IMR-90 (cell line): Measurements from ENCODE around the gene ERGIC2. TPM values are rescaled to one million over a fixed set of nuclear protein-coding genes. Genes with fewer than 3 reads are reported as not detected.

Experiments
- ATAC-seq: fragments of 200-7000 bp; cut with Tn5 transposase; 2 replicates; pipeline ENCODE4 v1.9.1; 2020; ENCODE audit warnings: low read depth, mild to moderate bottlenecking, moderate library complexity
- BruUV-seq: library from RNA; stranded (reverse); fragments of 400-500 nt; replicated peaks from 2 replicates; lab custom pipeline; 2021; lab: Mats Ljungman, UMichigan
- CTCF ChIA-PET: fragments of 300-600 bp; formaldehyde crosslinking; extraction: SDS; loops from one replicate; lab custom pipeline; 2021; ENCODE audit warnings: antibody characterized with exemption; lab: Yijun Ruan, JAX
- POLR2A ChIA-PET: fragments of 300-600 bp; sonication (Branson Sonifier 250); formaldehyde crosslinking; loops from one replicate; lab custom pipeline; 2022; ENCODE audit warnings: antibody characterized with exemption; ENCODE audit not compliant: unreplicated experiment; lab: Charles Lee
- DNase-seq: peaks from one replicate; pipeline ENCODE4 v3.0.0; 2013
- H2AFZ ChIP-seq: replicated peaks from 2 replicates; pipeline ENCODE3; 2013; ENCODE audit warnings: low read length, mild to moderate bottlenecking; ENCODE audit not compliant: poor library complexity
- H2AK5ac ChIP-seq: 2 replicates; pipeline ENCODE4 v1.6.1; 2013; ENCODE audit warnings: low read depth, low read length, inconsistent platforms
- H2AK9ac ChIP-seq: replicated peaks from 2 replicates; pipeline ENCODE3; 2013; ENCODE audit warnings: mild to moderate bottlenecking, low read depth, low read length, moderate library complexity; ENCODE audit not compliant: poor library complexity
- H2BK120ac ChIP-seq: 2 replicates; pipeline ENCODE4 v1.6.1; 2013; ENCODE audit warnings: low read depth, low read length, inconsistent platforms
- H2BK15ac ChIP-seq: 3 replicates; pipeline ENCODE4 v1.6.1; 2013; ENCODE audit warnings: low read depth, low read length, inconsistent platforms
- H2BK20ac ChIP-seq: 2 replicates; pipeline ENCODE4 v1.6.1; 2013; ENCODE audit warnings: low read depth, mild to moderate bottlenecking, inconsistent platforms, low read length, moderate library complexity
- H2BK5ac ChIP-seq: 2 replicates; pipeline ENCODE4 v1.6.1; 2013; ENCODE audit warnings: mild to moderate bottlenecking, low read depth, low read length, inconsistent platforms; ENCODE audit not compliant: poor library complexity, severe bottlenecking
- H3K14ac ChIP-seq: replicated peaks from 2 replicates; pipeline ENCODE4 v1.6.1; 2013; ENCODE audit warnings: low read depth, low read length, inconsistent platforms
- H3K18ac ChIP-seq: 2 replicates; pipeline ENCODE4 v1.6.1; 2013; ENCODE audit warnings: low read depth, low read length, control low read depth
- H3K23ac ChIP-seq: 2 replicates; pipeline ENCODE4 v1.6.1; 2013; ENCODE audit warnings: low read depth, low read length, inconsistent platforms
- H3K27ac ChIP-seq: 2 replicates; pipeline ENCODE4 v1.5.1; 2013; ENCODE audit warnings: mild to moderate bottlenecking, control low read depth, low read length; ENCODE audit not compliant: insufficient read depth
- H3K27me3 ChIP-seq: 2 replicates; pipeline ENCODE4 v1.6.1; 2013; ENCODE audit warnings: low read length; ENCODE audit not compliant: control insufficient read depth, insufficient read depth
- H3K36me3 ChIP-seq: 2 replicates; pipeline ENCODE4 v1.6.1; 2013; ENCODE audit warnings: low read length, mixed read lengths; ENCODE audit not compliant: control insufficient read depth, insufficient read depth
- H3K4ac ChIP-seq: 2 replicates; pipeline ENCODE4 v1.6.1; 2013; ENCODE audit warnings: low read depth, low read length, inconsistent platforms
- H3K4me1 ChIP-seq: 2 replicates; pipeline ENCODE4 v1.6.1; 2013; ENCODE audit warnings: low read length, mixed read lengths; ENCODE audit not compliant: control insufficient read depth, insufficient read depth
- H3K4me2 ChIP-seq: 2 replicates; pipeline ENCODE4 v1.6.1; 2013; ENCODE audit warnings: low read depth, mild to moderate bottlenecking, control low read depth, low read length, moderate library complexity
- H3K4me3 ChIP-seq: 2 replicates; pipeline ENCODE4 v1.5.1; 2013; ENCODE audit warnings: low read depth, mild to moderate bottlenecking, control low read depth, low read length, moderate library complexity; ENCODE audit not compliant: insufficient read depth
- H3K56ac ChIP-seq: 2 replicates; pipeline ENCODE4 v1.6.1; 2013; ENCODE audit warnings: low read length, inconsistent platforms; ENCODE audit not compliant: insufficient read depth; ENCODE audit errors: extremely low read depth
- H3K79me1 ChIP-seq, 2 experiments: 2 replicates each; pipeline ENCODE4 v1.6.1; 2013; ENCODE audit warnings: low read length in 2 of 2, inconsistent platforms in 1 of 2, low read depth in 1 of 2
- H3K9ac ChIP-seq: 2 replicates; pipeline ENCODE4 v1.6.1; 2013; ENCODE audit warnings: low read depth, low read length, control low read depth
- H3K9me1 ChIP-seq: 2 replicates; pipeline ENCODE4 v1.6.1; 2013; ENCODE audit warnings: low read length, inconsistent platforms; ENCODE audit not compliant: insufficient read depth
- H3K9me3 ChIP-seq: 2 replicates; pipeline ENCODE4 v1.6.1; 2013; ENCODE audit warnings: low read length; ENCODE audit not compliant: control insufficient read depth, insufficient read depth
- H4K20me1 ChIP-seq: 2 replicates; pipeline ENCODE4 v1.6.1; 2013; ENCODE audit warnings: low read length, inconsistent platforms; ENCODE audit not compliant: insufficient read depth
- H4K5ac ChIP-seq: 2 replicates; pipeline ENCODE4 v1.6.1; 2013; ENCODE audit warnings: mild to moderate bottlenecking, low read depth, low read length, control low read depth
- H4K8ac ChIP-seq, 2 experiments: 2 replicates each; pipeline ENCODE4 v1.6.1; 2013; ENCODE audit warnings: low read depth in 2 of 2, low read length in 2 of 2, control low read depth in 1 of 2, inconsistent platforms in 1 of 2
- H4K91ac ChIP-seq: 2 replicates; pipeline ENCODE4 v1.6.1; 2013; ENCODE audit warnings: low read depth, low read length, inconsistent platforms; ENCODE audit not compliant: insufficient read depth
- BHLHE40 ChIP-seq: fragments of 150-350 bp; IDR thresholded peaks from 2 replicates; pipeline ENCODE4 v1.6.1; 2016; ENCODE audit warnings: mild to moderate bottlenecking, low read depth, low read length
- CEBPB ChIP-seq: IDR thresholded peaks from 2 replicates; pipeline ENCODE4 v1.6.1; 2012; ENCODE audit warnings: low read depth, low read length, improper control_type of control experiment
- CHD1 ChIP-seq: IDR thresholded peaks from 2 replicates; pipeline ENCODE4 v1.6.1; 2012; ENCODE audit warnings: low read depth, low read length, improper control_type of control experiment
- FOS ChIP-seq: fragments of 150-350 bp; IDR thresholded peaks from 2 replicates; pipeline ENCODE4 v1.6.1; 2016; ENCODE audit warnings: low read depth, low read length
- POLR2A ChIP-seq: IDR thresholded peaks from 2 replicates; pipeline ENCODE4 v1.6.1; 2012; ENCODE audit warnings: mild to moderate bottlenecking, low read depth, low read length
- WGBS, 2 experiments: methylation state at CpG; one replicate each; pipeline versions ENCODE4 v1.1.5 to v1.1.7; 2013; ENCODE audit warnings: missing lambda C conversion rate in 2 of 2; ENCODE audit not compliant: insufficient read length in 1 of 2; ENCODE audit errors: extremely low coverage in 2 of 2; 5-methylcytosine and 5-hydroxymethylcytosine counted together
- dilution Hi-C: fragments of 300-500 bp; cut with HindIII; formaldehyde crosslinking; loops from one replicate; pipeline ENCODE4 v1.14.3; 2018; ENCODE audit warnings: low sequenced_read_pairs; ENCODE audit not compliant: unreplicated experiment
- in situ Hi-C: fragments of 300-500 bp; cut with MboI; formaldehyde crosslinking; loops from 3 replicates; pipeline ENCODE4 v1.14.3; 2019; ENCODE audit warnings: low sequenced_read_pairs, inconsistent platforms, mixed read lengths
- intact Hi-C: fragments of 100-400 bp; cut with micrococcal nuclease; formaldehyde crosslinking; loops from 2 replicates; pipeline ENCODE4 v1.10.0; 2022
- polyA plus RNA-seq, 3 experiments: library from polyadenylated mRNA; depleted of rRNA; stranded (reverse); fragments of >200 nt; gene quantifications; 2 replicates each; pipeline ENCODE4 v1.2.3, GENCODE V29; 2012; ENCODE audit warnings: low replicate concordance in 1 of 3
- total RNA-seq: library from RNA; depleted of rRNA; stranded (reverse); fragments of >200 nt; gene quantifications from 2 replicates; pipeline ENCODE4 v1.2.3, GENCODE V29; 2012
- TF ChIP-seq, protein P1 (sequence below): fragments of 150-350 bp; IDR thresholded peaks from 2 replicates; pipeline ENCODE4 v1.6.1; 2017; ENCODE audit warnings: mild to moderate bottlenecking, antibody characterized with exemption, low read length, low read depth

ERGIC2 gene
- total and polyA plus RNA-seq, 2 of the 4 experiments (the other 2 are of a cell fraction): 41.0 to 45.3 TPM

DNA sequence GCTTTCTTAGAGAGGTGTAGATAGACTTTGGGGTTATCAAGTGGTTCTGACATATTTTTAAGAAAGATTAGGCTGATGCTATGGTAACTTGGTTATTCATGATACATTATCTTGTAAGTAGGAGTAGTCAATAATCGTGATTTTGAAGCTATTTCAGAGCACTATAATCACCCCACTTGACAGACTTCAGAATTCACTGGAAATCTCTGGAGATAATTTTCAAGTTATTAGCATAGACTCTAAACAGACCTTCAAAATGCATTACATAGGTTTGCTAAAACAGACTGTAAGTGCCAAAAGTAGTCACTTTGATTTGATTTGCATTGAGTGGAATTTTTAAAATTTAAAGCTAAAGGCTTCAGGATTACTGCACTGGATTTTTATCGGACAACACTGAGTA lies 74.3 kb downstream of the ERGIC2 start:
- no peak overlapping the region for H2BK5ac ChIP-seq
- H2AK5ac ChIP-seq: no peak overlapping the region
- intact Hi-C loops (loop anchor here (5.0 to 10.0 kb wide), 4 partner anchors 211 to 1538 kb away; no protein-coding TSS in a partner anchor), dilution Hi-C loops (no loop called here), in situ Hi-C loops (no loop called here)
- no peak overlapping the region for H3K4ac ChIP-seq
- no peak overlapping the region for H4K5ac ChIP-seq
- no peaks in the 10 kb centered on the region for H3K36me3 ChIP-seq
- H3K79me1 ChIP-seq: no peaks in the 10 kb centered on the region
- no peak for TF ChIP-seq CHD1
- TF ChIP-seq CEBPB: no peak
- TF ChIP-seq, protein P1, sequence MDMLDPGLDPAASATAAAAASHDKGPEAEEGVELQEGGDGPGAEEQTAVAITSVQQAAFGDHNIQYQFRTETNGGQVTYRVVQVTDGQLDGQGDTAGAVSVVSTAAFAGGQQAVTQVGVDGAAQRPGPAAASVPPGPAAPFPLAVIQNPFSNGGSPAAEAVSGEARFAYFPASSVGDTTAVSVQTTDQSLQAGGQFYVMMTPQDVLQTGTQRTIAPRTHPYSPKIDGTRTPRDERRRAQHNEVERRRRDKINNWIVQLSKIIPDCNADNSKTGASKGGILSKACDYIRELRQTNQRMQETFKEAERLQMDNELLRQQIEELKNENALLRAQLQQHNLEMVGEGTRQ: no peak
- no peak for TF ChIP-seq FOS
- TF ChIP-seq POLR2A: no peak
- no peak for TF ChIP-seq BHLHE40
- no peak overlapping the region for H4K8ac ChIP-seq
- no peak overlapping the region for H3K14ac ChIP-seq
- no peak overlapping the region for H3K18ac ChIP-seq
- no peaks in the 10 kb centered on the region for H3K9me3 ChIP-seq
- no peak for ATAC-seq
- H3K27me3 ChIP-seq: no peaks in the 10 kb centered on the region
- no TSS peak for BruUV-seq
- H4K20me1 ChIP-seq: no peaks in the 10 kb centered on the region
- ChIA-PET POLR2A (no interaction called here), CTCF (interaction anchor here (1.3 kb wide), 1 partner anchor 234 kb away, joined by 3 read pairs; no protein-coding TSS in a partner anchor)
- H2BK20ac ChIP-seq: no peak overlapping the region
- H2AFZ ChIP-seq: no peak overlapping the region
- H3K56ac ChIP-seq: no peak overlapping the region
- no CpG with 5 or more reads among the region's 2 CpGs for WGBS, 2 experiments
- DNase-seq: no peak
- no peaks in the 10 kb centered on the region for H3K4me1 ChIP-seq
- no peak overlapping the region for H2BK15ac ChIP-seq
- no peak overlapping the region for H3K9ac ChIP-seq
- H3K4me3 ChIP-seq: no peak overlapping the region
- H4K91ac ChIP-seq: no peak overlapping the region
- no peak overlapping the region for H2BK120ac ChIP-seq
- no peak overlapping the region for H3K23ac ChIP-seq
- H3K27ac ChIP-seq: no peak overlapping the region
- no peaks in the 10 kb centered on the region for H3K9me1 ChIP-seq
- no peak overlapping the region for H3K4me2 ChIP-seq
- H2AK9ac ChIP-seq: no peak overlapping the region
